Activated T-cell treated with anti-CD3 and anti-CD28 coated beads, Interleukin-2, amount 50 U/mL, for 24 hours (primary cell): ENCODE data around the gene MRTFB.

Experiments
- DNase-seq: peaks from one replicate; pipeline ENCODE4 v3.0.0-alpha.2; 2020
- H3K27ac Mint-ChIP-seq: 2 replicates; pipeline ENCODE4 v1.8.0; 2020; ENCODE audit warnings: mild to moderate bottlenecking, mixed read lengths
- H3K27me3 Mint-ChIP-seq: 2 replicates; pipeline ENCODE4 v1.8.0; 2020; ENCODE audit warnings: mixed read lengths
- H3K36me3 Mint-ChIP-seq: 2 replicates; pipeline ENCODE4 v1.8.0; 2020; ENCODE audit warnings: low read depth, mixed read lengths
- H3K4me1 Mint-ChIP-seq: 2 replicates; pipeline ENCODE4 v1.8.0; 2020; ENCODE audit warnings: low read depth, mixed read lengths
- H3K4me3 Mint-ChIP-seq: 2 replicates; pipeline ENCODE4 v1.8.0; 2020; ENCODE audit warnings: mild to moderate bottlenecking, moderate library complexity, mixed read lengths
- H3K9me3 Mint-ChIP-seq: 2 replicates; pipeline ENCODE4 v1.8.0; 2020; ENCODE audit warnings: mixed read lengths

The MRTFB gene

DNA sequence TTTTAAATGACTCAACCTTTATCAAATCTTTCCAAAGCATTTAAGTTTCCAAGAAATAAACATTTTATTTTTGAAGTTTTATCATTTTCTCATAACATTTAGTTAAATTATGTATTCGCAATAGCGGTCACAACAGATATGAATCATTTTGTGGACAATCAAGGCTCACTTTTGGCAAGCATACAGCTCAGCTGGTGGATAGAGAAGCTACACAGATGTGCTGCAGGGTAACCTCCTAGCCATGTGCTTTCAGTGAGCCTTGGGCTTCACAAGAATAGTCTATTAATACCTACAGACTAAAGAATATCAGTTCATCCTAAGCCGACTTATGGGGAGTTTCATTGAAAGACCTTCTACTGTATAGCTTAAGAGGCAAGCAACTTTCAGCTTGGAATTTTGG lies 144.8 kb downstream of the MRTFB start:
- Mint-ChIP-seq H3K27ac (no peak overlapping the region), H3K27me3 (no peaks in the 10 kb centered on the region), H3K36me3 (peaks cover 65% of the 10 kb centered on the region), H3K4me1 (no peaks in the 10 kb centered on the region), H3K4me3 (no peak overlapping the region), H3K9me3 (no peaks in the 10 kb centered on the region)
- no peak for DNase-seq

DNA sequence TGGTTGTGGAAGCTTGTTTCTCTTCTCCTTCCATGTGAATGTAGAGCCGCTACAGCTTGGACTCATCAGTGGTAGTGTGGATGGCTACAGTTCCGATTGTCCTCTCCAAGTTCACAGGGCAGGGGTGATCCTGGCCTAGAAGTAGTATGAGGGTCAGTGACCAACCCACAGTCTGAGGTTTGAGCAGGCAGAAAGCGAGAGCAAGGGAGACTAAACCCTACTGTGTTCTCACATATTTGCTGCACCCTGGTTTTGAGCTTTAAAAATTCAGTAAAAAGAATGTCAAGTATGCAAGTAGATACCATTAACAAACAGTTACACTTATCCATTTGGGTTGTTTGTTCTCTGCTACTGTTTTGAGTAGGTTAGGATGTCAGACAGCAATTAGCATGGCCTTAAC lies 148.9 kb downstream of the MRTFB start:
- Mint-ChIP-seq H3K27me3 (no peaks in the 10 kb centered on the region), H3K4me3 (no peak overlapping the region), H3K4me1 (no peaks in the 10 kb centered on the region), H3K36me3 (peaks cover 86% of the 10 kb centered on the region), H3K9me3 (no peaks in the 10 kb centered on the region), H3K27ac (no peak overlapping the region)
- no peak for DNase-seq

DNA sequence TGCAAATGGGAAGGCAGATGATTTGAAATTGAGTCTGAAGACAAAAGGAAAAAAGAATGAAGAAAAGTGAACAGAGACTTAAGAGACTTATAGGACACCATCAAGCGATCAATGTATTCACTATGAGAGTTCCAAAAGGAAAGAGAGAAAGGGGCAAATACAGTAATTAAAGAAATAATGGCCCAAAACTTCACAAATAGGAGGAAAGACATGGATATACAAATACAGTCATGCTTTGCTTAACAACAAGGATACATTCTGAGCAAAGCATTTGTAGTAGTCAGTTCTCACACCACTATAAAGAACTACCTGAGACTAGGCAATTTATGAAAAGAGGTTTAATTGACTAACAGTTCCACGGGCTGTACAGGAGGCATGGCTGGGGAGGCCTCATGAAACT lies 152.5 kb downstream of the MRTFB start:
- Mint-ChIP-seq H3K27ac (no peak overlapping the region), H3K4me3 (no peak overlapping the region), H3K27me3 (no peaks in the 10 kb centered on the region), H3K4me1 (no peaks in the 10 kb centered on the region), H3K36me3 (peaks cover 73% of the 10 kb centered on the region), H3K9me3 (no peaks in the 10 kb centered on the region)
- DNase-seq, result no peak

DNA sequence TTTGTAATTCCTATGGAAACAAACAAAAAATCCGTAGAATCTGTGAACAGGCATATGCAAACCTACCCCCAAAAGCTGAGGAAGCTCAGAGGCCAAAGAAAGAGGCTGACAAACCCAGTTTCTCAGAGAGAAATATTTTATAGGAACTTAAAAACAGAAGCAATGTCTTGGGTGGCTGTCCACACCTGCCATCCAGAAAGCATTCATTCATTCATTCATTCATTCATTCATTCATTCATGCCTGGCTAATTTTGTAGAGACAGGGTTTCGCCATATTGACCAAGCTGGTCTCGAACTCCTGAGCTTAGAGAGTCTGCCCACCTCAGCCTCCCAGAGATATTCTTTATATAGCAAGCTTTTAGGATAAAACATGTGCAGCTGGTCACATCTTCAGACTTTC lies 154.3 kb downstream of the MRTFB start:
- Mint-ChIP-seq H3K27ac (no peak overlapping the region), H3K36me3 (peaks cover 64% of the 10 kb centered on the region), H3K4me1 (no peaks in the 10 kb centered on the region), H3K27me3 (no peaks in the 10 kb centered on the region), H3K4me3 (no peak overlapping the region), H3K9me3 (no peaks in the 10 kb centered on the region)
- no peak for DNase-seq

DNA sequence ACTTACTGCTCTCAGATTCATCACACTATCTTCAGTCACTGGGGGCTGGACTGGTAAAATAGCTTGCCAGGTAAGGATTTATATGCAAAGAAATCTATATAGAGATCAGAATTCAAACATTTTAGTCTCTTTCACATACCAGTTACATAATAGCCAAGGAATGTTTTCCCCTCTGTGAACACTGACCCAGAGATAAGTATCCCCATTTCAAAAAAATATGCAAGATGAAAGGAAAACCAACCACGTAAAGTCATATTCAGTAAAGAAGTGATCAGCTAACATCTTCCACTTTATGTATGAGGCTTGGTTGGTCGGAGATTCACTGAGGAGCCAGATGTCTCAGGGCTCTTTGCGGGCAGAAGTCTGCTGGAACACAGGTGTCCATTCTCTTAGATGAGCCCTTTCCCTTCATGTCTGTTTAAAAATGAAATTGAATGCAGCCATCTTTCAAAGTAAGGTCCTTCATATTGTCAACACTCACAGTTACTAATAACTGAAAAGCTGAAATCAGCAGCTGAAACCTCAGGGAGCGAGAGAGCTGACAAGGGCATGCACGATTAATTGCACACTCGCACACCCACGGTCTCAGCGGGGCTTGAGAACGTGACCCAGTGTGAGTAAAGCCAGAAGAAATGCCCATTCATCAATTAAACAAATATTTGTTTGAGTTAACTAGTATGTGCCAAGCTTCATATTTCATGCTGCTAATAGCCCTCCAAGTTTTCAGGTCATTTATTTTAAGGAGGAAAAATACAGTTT lies 161.2 kb downstream of the MRTFB start:
- no peaks in the 10 kb centered on the region for H3K9me3 Mint-ChIP-seq
- no peak for DNase-seq

DNA sequence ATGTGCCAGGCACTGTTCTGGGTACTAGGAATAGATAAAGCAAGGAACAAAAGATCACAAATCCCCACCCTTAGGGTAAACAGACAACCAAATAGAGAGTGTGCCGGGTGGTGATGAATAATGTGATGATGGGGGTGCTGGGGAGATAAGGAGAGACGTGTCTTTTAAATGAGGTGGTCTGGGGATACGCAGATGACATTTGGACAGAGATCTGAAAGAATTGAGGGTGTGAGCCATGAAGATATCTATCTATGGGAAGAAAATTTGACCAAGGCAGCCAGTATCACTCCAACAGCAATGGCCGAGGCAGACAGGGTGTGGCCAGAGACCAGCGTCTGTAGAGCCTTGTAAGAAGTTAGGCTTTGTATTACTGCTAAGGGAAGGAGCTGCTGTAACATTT lies 165.3 kb downstream of the MRTFB start:
- no peak overlapping the region for H3K27ac Mint-ChIP-seq
- no peak for DNase-seq
- H3K27me3 Mint-ChIP-seq, result no peaks in the 10 kb centered on the region
- H3K4me3 Mint-ChIP-seq, result no peak overlapping the region
- H3K9me3 Mint-ChIP-seq, result no peaks in the 10 kb centered on the region
- H3K36me3 Mint-ChIP-seq, result peaks cover 30% of the 10 kb centered on the region
- no peaks in the 10 kb centered on the region for H3K4me1 Mint-ChIP-seq

More for the DNA sequence above, 161.2 kb downstream of the MRTFB start:
- H3K27ac Mint-ChIP-seq, result no peak overlapping the region
- H3K27me3 Mint-ChIP-seq, result no peaks in the 10 kb centered on the region
- H3K4me3 Mint-ChIP-seq, result no peak overlapping the region
- no peaks in the 10 kb centered on the region for H3K4me1 Mint-ChIP-seq
- H3K36me3 Mint-ChIP-seq, result peaks cover 23% of the 10 kb centered on the region

DNA sequence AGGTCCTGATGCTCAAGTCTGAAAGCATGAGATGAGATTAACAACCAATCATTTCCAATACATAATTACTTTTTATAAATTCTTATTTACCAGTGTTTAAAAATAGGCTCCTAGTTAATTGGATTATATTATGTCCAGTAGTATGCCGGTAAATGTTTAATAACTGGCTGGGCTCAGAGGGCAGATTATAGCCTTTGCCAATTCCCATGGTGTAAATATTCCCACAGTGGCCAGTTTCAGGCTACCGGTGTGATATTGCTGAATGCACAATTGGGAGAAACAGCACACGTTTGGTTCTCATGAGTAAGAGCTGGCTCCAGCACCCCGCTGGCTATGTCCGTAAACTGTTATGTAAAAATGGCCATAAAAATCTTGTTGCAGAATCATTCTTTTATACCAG lies 167.6 kb downstream of the MRTFB start:
- H3K27ac Mint-ChIP-seq, result no peak overlapping the region
- no peaks in the 10 kb centered on the region for H3K27me3 Mint-ChIP-seq
- H3K9me3 Mint-ChIP-seq, result no peaks in the 10 kb centered on the region
- no peak for DNase-seq
- H3K4me3 Mint-ChIP-seq, result no peak overlapping the region
- peaks cover 1% of the 10 kb centered on the region for H3K4me1 Mint-ChIP-seq
- peaks cover 35% of the 10 kb centered on the region for H3K36me3 Mint-ChIP-seq

DNA sequence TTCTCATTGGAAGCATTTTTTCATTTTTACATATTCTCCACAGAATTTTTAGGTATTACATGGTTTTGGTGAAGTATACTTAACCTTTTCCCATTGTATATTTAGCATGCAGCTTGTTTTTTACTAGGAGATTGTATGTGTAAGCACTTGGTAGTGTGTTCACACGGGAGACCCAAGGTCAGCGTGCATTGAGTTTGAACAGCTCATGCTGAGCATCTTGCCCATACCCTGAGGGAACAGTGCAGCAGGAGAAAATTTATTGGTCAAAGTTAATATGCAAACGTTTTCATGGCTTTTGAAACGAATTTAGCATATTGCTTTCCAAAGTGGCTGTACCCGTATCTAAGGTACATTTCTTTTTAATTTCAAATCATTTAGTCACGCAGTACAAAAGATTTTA lies 168.7 kb downstream of the MRTFB start:
- no peaks in the 10 kb centered on the region for H3K9me3 Mint-ChIP-seq
- no peak for DNase-seq
- no peak overlapping the region for H3K4me3 Mint-ChIP-seq
- peaks cover 34% of the 10 kb centered on the region for H3K36me3 Mint-ChIP-seq
- H3K4me1 Mint-ChIP-seq, result peaks cover 9% of the 10 kb centered on the region
- H3K27ac Mint-ChIP-seq, result no peak overlapping the region
- H3K27me3 Mint-ChIP-seq, result no peaks in the 10 kb centered on the region

DNA sequence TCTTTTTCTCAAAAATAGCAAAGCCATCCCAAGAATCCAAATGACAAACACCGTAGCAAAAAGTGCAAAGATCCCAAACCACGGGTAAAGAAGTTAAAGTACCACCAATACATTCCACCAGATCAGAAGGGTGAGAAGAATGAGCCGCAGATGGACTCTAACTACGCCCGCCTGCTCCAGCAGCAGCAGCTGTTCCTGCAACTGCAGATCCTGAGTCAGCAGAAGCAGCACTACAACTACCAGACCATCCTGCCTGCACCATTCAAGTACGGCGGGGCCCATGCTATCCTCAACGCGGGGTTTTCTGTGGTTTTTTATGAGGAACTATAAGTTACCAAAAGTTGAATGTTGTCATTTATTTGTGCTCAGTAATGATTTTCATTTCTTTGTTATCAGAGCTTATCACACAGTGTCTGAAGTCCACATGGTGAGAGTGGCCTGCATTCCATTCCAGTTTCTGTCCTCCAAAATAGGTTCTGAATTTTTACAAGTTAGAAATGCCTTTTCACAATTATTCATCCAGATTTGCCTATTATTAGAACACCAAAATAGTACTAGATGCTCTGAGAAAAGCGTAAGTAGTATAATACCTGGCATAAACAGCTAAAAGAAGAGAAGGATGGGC lies 169.2 kb downstream of the MRTFB start:
- DNase-seq, result no peak
- peaks cover 29% of the 10 kb centered on the region for H3K36me3 Mint-ChIP-seq
- no peak overlapping the region for H3K27ac Mint-ChIP-seq
- H3K27me3 Mint-ChIP-seq, result no peaks in the 10 kb centered on the region
- H3K9me3 Mint-ChIP-seq, result no peaks in the 10 kb centered on the region
- no peak overlapping the region for H3K4me3 Mint-ChIP-seq
- peaks cover 9% of the 10 kb centered on the region for H3K4me1 Mint-ChIP-seq

DNA sequence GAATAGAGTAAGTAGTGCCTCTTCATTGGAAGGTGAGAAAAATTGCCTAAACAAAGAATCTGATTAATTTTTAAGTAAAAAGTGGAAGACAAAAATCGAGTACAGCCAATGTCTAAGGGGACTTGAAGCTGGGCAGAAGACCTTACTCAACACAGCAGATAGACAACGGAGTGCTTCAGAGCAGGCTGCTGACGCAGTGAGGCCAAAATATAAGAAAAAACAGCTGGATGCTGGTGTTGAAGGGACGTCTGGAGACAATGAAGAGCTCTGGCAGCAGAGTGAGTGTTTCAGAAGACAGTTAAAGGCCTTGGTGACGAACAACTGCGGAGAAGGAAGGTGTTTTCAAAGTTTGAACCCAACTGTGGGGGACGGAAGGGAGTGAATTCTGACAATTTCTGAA lies 169.8 kb downstream of the MRTFB start:
- Mint-ChIP-seq H3K4me1 (peaks cover 9% of the 10 kb centered on the region), H3K36me3 (peaks cover 31% of the 10 kb centered on the region), H3K27me3 (no peaks in the 10 kb centered on the region), H3K27ac (no peak overlapping the region), H3K9me3 (no peaks in the 10 kb centered on the region), H3K4me3 (no peak overlapping the region)
- no peak for DNase-seq

DNA sequence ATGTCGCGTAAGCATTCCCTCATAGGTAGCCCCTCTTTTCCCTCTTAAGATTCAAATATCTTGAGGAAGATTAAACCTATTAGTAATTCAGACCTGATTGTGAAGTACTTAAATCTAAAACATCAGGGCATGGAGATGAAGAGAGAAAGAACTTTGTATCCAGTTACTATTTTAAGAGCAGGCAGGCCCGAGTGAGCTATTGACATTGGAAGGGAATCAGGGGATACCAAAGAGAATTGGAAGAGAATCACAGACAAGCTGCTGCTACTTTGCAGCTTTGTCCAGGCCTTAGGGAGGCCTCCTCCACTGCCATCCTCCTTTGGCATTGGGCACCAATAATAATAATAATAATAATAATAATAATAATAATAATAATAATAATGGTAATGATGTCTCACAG lies 170.5 kb downstream of the MRTFB start:
- no peak overlapping the region for H3K27ac Mint-ChIP-seq
- DNase-seq, result no peak
- H3K4me1 Mint-ChIP-seq, result peaks cover 9% of the 10 kb centered on the region
- no peak overlapping the region for H3K4me3 Mint-ChIP-seq
- H3K36me3 Mint-ChIP-seq, result peaks cover 38% of the 10 kb centered on the region
- H3K9me3 Mint-ChIP-seq, result no peaks in the 10 kb centered on the region
- no peaks in the 10 kb centered on the region for H3K27me3 Mint-ChIP-seq

DNA sequence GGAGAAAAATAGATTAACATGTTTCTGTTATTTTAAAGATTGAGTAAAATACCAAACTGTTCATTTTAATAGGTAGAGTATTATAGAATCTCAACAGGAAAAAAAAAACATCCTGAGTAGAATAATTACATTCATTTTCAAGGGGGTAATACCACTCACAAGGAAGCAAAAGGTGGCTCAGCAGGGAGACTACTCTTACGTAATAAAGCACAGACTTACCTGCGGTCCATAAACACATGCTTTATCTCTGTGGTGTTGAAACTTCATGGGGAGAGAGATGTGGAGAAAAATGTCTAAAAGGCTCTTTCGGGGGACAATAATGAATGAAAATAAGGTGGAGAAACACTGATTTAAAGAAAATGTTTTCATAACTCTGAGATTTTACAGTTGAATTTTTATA lies 171.7 kb downstream of the MRTFB start:
- Mint-ChIP-seq H3K27me3 (no peaks in the 10 kb centered on the region), H3K36me3 (peaks cover 47% of the 10 kb centered on the region), H3K27ac (no peak overlapping the region), H3K9me3 (no peaks in the 10 kb centered on the region), H3K4me3 (no peak overlapping the region), H3K4me1 (peaks cover 9% of the 10 kb centered on the region)
- DNase-seq, result no peak

DNA sequence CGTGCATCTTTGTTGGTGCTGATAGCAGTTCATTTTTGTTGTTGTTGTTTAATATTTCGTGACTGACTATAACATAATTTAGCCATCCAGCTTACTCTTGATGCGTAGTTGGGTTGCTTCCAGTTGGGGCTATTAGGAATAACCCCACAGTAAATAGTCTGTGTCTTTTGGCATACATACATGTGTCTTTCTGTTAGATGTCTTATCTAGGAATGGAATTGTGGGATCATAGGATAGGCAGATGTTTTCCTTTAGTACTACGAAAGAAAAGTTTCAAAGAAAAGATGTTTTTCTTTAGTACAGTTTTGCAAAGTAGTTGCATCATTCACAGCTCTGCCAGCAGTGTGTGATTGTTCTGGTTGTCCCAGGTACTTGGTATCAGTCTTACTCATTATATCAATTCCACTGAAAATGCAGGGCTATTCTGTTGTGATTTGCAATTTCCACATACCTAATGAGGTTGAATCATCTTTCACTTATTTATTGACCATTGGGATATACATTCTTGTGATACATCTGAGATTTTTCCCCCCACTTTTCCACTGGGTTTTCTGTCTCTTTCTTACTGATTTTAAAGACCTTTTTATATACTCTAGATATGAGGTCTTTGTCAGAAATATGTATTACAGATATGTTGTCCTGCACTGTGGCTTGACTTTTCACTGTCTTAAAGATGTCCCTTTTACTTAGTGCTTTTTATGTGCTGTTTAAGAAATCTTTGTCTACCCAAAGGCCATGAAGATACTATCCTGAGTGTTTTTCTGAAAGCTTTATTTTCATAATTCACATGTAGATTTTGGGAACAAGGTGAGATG lies 173.3 kb downstream of the MRTFB start:
- Mint-ChIP-seq H3K9me3 (no peaks in the 10 kb centered on the region), H3K4me1 (peaks cover 9% of the 10 kb centered on the region), H3K36me3 (peaks cover 61% of the 10 kb centered on the region), H3K4me3 (no peak overlapping the region), H3K27ac (peak overlapping the region; percentile 74), H3K27me3 (no peaks in the 10 kb centered on the region)
- DNase-seq, result no peak

DNA sequence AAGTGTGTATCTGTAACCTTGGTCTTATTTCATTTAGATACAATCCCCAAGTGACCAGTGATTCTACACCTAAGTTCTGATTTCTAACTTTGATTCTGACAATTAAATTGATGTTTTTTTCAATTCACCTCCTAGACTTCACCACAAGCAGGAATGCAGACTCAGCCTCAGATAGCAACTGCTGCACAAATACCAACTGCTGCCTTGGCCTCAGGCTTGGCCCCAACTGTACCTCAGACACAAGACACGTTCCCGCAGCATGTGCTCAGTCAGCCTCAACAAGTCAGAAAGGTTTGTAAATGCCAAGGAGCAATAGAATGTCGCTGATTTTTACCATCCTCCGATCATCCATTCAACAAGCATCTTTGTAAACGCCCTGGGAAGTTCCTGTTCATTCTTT lies 177.7 kb downstream of the MRTFB start:
- H3K36me3 Mint-ChIP-seq, result peaks cover 74% of the 10 kb centered on the region
- H3K4me1 Mint-ChIP-seq, result peaks cover 8% of the 10 kb centered on the region
- H3K27ac Mint-ChIP-seq, result no peak overlapping the region
- no peaks in the 10 kb centered on the region for H3K9me3 Mint-ChIP-seq
- no peak for DNase-seq
- no peaks in the 10 kb centered on the region for H3K27me3 Mint-ChIP-seq
- no peak overlapping the region for H3K4me3 Mint-ChIP-seq
